Pancreas (tissue), 10 donors: ENCODE data around the gene FRYL. TPM values are rescaled to one million over a fixed set of nuclear protein-coding genes. Genes with fewer than 3 reads are reported as not detected.

ENCODE experiments used
- ATAC-seq, 4 donors: fragments of 200-7000 bp; cut with Tn5 transposase; one replicate each; pipeline versions ENCODE4 v1.8.0 to v1.9.1; 2020; ENCODE audit warnings: mild to moderate bottlenecking in 4 of 4, moderate library complexity in 4 of 4
- DNase-seq, 6 donors: peaks; one replicate each; pipeline ENCODE4 v3.0.0-alpha.2; 2020
- FAIRE-seq: peaks from 2 replicates; lab custom pipeline; 2012; peaks lifted over from hg19 to GRCh38; lab: Jason Lieb, UNC
- H3K27ac ChIP-seq, 4 donors: fragments of 200-600 bp; sonication (generic); 1 replicate in 3 of 4; 2 replicates in 1 of 4; pipeline versions ENCODE4 v1.5.0 to v1.8.0; 2020
- H3K27me3 ChIP-seq, 4 donors: fragments of 200-600 bp; one replicate each; pipeline ENCODE4 v1.8.0; 2021
- H3K36me3 ChIP-seq, 3 donors: fragments of 200-600 bp; sonication (generic) in 1 of 3; one replicate each; pipeline versions ENCODE4 v1.5.0 to v1.8.0; 2020 to 2021
- H3K4me1 ChIP-seq, 3 donors: fragments of 200-600 bp; one replicate each; pipeline ENCODE4 v1.8.0; 2021
- H3K4me3 ChIP-seq, 4 donors: fragments of 200-600 bp; sonication (generic) in 2 of 4; one replicate each; pipeline versions ENCODE4 v1.5.0 to v1.8.0; 2020 to 2021
- H3K9me3 ChIP-seq, 4 donors: fragments of 200-600 bp; one replicate each; pipeline ENCODE4 v1.8.0; 2021
- WGBS, 2 donors: extraction: QIAGEN DNeasy Blood & Tissue Kit; methylation state at CpG; one replicate each; pipeline ENCODE4 v1.1.7; 2013; 5-methylcytosine and 5-hydroxymethylcytosine counted together
- intact Hi-C, 3 donors: fragments of 100-400 bp; cut with DNase I; formaldehyde crosslinking; loops; one replicate each; pipeline versions ENCODE4 v1.11.1 to v1.14.2; 2022
- polyA plus RNA-seq, 2 donors: library from polyadenylated mRNA; stranded (reverse); fragments of 200-250 nt; gene quantifications; one replicate each; pipeline ENCODE4 v1.2.3, GENCODE V29; 2013
- total RNA-seq, 6 donors: library from RNA; stranded (reverse); fragmentation: NEBNext Ultra II Directional in 4 of 6; extraction: Animal tissue kit (Norgen Biotek cat#: 25700) in 4 of 6; gene quantifications; one replicate each; pipeline versions ENCODE4 v1.2.1 to v1.2.4, GENCODE V29; 2021 to 2023
- TF ChIP-seq, protein P1 (sequence below), 4 donors: fragments of 200-600 bp; sonication (generic) in 3 of 4; IDR thresholded peaks; one replicate each; pipeline versions ENCODE4 v1.5.0 to v1.8.0; 2021; ENCODE audit warnings: antibody characterized with exemption in 4 of 4
- donor health status: healthy with polysubstance abuse.
- donor health status: DM: no; HTN: no; CAD: no; lungs with moderate emphysema.
- donor health status: DM: no; HTN: no; CAD: no.
- donor health status: control.
- donor health status: control.
- donor health status: Bipolar disorder and iron deficiency.
- donor health status: DM: yes; HTN: yes; CAD: no.
- donor health status: DM: no; HTN: no; CAD: no.
- donor health status: DM: no; HTN: no; CAD: no.
- donor health status: DM: yes; HTN: yes; CAD: no.

Gene FRYL
- total and polyA plus RNA-seq, 8 donors, result 9.1 to 38.7 (median 20.7) TPM

GRCh38 chr4:48756689-48757220 is 23.3 kb downstream of the FRYL start:
- DNase-seq, result no peak
- 83 to 98% methylated on average over 4 of the region's 4 CpGs for WGBS, 2 donors
- Histone ChIP-seq H3K27ac (no peak overlapping the region), H3K9me3 (no peaks in the 10 kb centered on the region), H3K27me3 (no peaks in the 10 kb centered on the region), H3K4me3 (no peak overlapping the region), H3K36me3 (no peaks in the 10 kb centered on the region), H3K4me1 (peaks cover 0 to 5% (median 0%) of the 10 kb centered on the region in 3 donors)
- intact Hi-C loops, result no loop called here
- no peak for FAIRE-seq
- ATAC-seq, result no peak
- TF ChIP-seq, protein P1, sequence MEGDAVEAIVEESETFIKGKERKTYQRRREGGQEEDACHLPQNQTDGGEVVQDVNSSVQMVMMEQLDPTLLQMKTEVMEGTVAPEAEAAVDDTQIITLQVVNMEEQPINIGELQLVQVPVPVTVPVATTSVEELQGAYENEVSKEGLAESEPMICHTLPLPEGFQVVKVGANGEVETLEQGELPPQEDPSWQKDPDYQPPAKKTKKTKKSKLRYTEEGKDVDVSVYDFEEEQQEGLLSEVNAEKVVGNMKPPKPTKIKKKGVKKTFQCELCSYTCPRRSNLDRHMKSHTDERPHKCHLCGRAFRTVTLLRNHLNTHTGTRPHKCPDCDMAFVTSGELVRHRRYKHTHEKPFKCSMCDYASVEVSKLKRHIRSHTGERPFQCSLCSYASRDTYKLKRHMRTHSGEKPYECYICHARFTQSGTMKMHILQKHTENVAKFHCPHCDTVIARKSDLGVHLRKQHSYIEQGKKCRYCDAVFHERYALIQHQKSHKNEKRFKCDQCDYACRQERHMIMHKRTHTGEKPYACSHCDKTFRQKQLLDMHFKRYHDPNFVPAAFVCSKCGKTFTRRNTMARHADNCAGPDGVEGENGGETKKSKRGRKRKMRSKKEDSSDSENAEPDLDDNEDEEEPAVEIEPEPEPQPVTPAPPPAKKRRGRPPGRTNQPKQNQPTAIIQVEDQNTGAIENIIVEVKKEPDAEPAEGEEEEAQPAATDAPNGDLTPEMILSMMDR (IDR thresholded peaks at IDR 0.05), result no peak

GRCh38 chr4:48755281-48755680 is 24.8 kb downstream of the FRYL start:
- no peak overlapping the region for H3K4me3 ChIP-seq
- ATAC-seq (no peak), FAIRE-seq (no peak), DNase-seq (no peak)
- H3K9me3 ChIP-seq, result no peaks in the 10 kb centered on the region
- intact Hi-C loops, result no loop called here
- H3K36me3 ChIP-seq, result no peaks in the 10 kb centered on the region
- 9 to 23% methylated on average over 1 of the region's 1 CpG for WGBS, 2 donors
- no peak overlapping the region for H3K27ac ChIP-seq
- TF ChIP-seq, protein P1 (IDR thresholded peaks at IDR 0.05), result no peak
- no peaks in the 10 kb centered on the region for H3K27me3 ChIP-seq
- peaks cover 0 to 5% (median 0%) of the 10 kb centered on the region in 3 donors for H3K4me1 ChIP-seq

DNA sequence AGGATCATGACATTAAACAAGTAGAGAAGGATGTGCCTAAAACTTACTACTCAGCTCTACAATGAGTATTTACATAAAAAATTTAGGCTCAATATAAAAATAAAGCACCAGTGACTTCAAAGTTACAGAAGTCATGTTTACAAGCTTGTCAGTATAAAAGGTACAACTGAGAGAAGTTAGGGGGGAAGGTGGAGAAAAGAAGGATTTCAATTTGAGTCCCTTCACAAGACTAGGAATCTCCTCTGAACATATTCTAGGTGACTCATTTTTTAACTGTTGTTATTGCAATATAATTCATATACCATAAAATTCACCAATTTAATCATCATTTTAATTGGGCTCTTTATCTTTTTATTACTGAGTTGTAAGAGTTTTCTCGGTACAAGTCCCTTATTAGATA is 26.9 kb downstream of the FRYL start:
- Histone ChIP-seq H3K4me1 (peaks cover 0 to 5% (median 0%) of the 10 kb centered on the region in 3 donors), H3K27ac (no peak overlapping the region), H3K27me3 (no peaks in the 10 kb centered on the region), H3K36me3 (no peaks in the 10 kb centered on the region), H3K9me3 (no peaks in the 10 kb centered on the region), H3K4me3 (no peak overlapping the region)
- intact Hi-C loops, result no loop called here
- DNase-seq, result no peak
- TF ChIP-seq, protein P1 (IDR thresholded peaks at IDR 0.05), result no peak
- no peak for FAIRE-seq
- 39 to 51% methylated on average over 1 of the region's 1 CpG for WGBS, 2 donors
- ATAC-seq, result no peak

DNA sequence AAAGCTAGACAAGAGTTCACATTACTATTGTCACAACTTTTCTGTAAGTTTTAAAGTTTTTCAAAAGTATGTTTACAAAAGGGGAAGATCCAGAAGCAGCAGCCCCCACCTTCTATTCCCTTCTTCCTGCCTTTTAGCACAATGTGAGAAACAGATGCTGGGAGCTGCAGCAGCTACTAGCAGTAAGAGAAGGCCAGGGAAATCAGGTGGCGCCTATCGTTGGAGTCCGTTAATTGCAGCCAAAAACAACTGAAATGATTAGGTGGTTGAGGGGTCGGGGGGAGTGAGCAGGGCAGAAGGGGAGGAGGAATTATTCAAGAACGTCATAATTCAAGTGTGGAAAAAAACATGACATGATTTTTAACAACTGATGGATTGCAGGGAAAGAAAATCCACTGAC is 27.4 kb downstream of the FRYL start:
- DNase-seq, result no peak
- H3K4me1 ChIP-seq, result peaks cover 0 to 5% (median 0%) of the 10 kb centered on the region in 3 donors
- H3K9me3 ChIP-seq, result no peaks in the 10 kb centered on the region
- H3K27ac ChIP-seq, result no peak overlapping the region
- 29% methylated on average over 5 of the region's 5 CpGs for WGBS, 2 donors
- H3K27me3 ChIP-seq, result no peaks in the 10 kb centered on the region
- intact Hi-C loops, result no loop called here
- TF ChIP-seq, protein P1 (IDR thresholded peaks at IDR 0.05), result no peak
- no peak overlapping the region for H3K4me3 ChIP-seq
- no peak for FAIRE-seq
- no peaks in the 10 kb centered on the region for H3K36me3 ChIP-seq
- peak in 1 of 4 donors; percentile 40 for ATAC-seq

DNA sequence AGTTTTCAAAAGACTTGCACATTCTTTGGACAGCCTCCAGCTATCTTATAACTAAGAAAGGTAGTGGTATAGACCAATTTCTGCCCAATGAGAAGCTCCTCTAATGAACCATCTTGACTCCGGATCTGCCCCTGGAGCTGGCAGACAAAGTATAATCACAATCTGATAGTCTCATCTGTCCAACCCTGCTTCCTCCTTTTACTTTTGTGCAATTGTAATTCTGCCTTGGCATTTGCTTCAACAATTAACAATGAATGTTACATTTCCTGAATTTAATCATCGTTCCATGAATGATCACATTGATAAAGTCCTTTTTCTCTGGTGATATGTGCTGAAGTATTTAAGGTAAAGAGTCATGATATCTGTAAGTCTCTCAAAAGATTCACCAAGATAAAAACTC is 27.8 kb downstream of the FRYL start:
- FAIRE-seq, result no peak
- Histone ChIP-seq H3K27me3 (no peaks in the 10 kb centered on the region), H3K9me3 (no peaks in the 10 kb centered on the region), H3K36me3 (no peaks in the 10 kb centered on the region), H3K27ac (no peak overlapping the region), H3K4me3 (no peak overlapping the region), H3K4me1 (peaks cover 0 to 5% (median 0%) of the 10 kb centered on the region in 3 donors)
- intact Hi-C loops, result no loop called here
- TF ChIP-seq, protein P1 (IDR thresholded peaks at IDR 0.05), result no peak
- no peak for ATAC-seq
- WGBS, 2 donors, result 63 to 72% methylated on average over 2 of the region's 2 CpGs
- no peak for DNase-seq
